HG02884 (cell line): ENCODE results near the gene RAD17.
"Not testable (repeated sequence)": the region's sequence is repeated elsewhere in the genome, so short reads cannot be mapped to it uniquely, and the experiment has no call there.

ENCODE experiments used
- ATAC-seq: cut with Tn5 transposase; IDR thresholded peaks from one replicate; pipeline ENCODE4 v1.9.1; 2021; ENCODE audit warnings: mild to moderate bottlenecking, moderate library complexity; ENCODE audit not compliant: unreplicated experiment

The RAD17 gene

GRCh38 chr5:69374911-69375446, 5.4 kb downstream of the RAD17 start:
- peak; percentile 68 for ATAC-seq

- no peak for ATAC-seq
Measured at GRCh38 chr5:69378376-69378775, 8.8 kb downstream of the RAD17 start.

GRCh38 chr5:69404659-69405330, 35.2 kb downstream of the RAD17 start:
- no peak for ATAC-seq

- ATAC-seq = peak; percentile 76
Measured at GRCh38 chr5:69414885-69415583, 45.4 kb downstream of the RAD17 start, which contains the start of gene MARVELD2. TSS of gene MARVELD2 (plus strand) at chr5:69415116. CDS start at chr5:69419386, 4,270 bp downstream.

- ATAC-seq = no peak
Measured at GRCh38 chr5:69415584-69415958, 46.0 kb downstream of the RAD17 start.

- no peak for ATAC-seq
Measured at GRCh38 chr5:69416180-69416579, 46.6 kb downstream of the RAD17 start.

- no peak for ATAC-seq
Measured at GRCh38 chr5:69416699-69417098, 47.1 kb downstream of the RAD17 start.

GRCh38 chr5:69418554-69418953, 48.9 kb downstream of the RAD17 start:
- no peak for ATAC-seq

- no peak for ATAC-seq
Measured at GRCh38 chr5:69431424-69432303, 62.0 kb downstream of the RAD17 start.

GRCh38 chr5:69432412-69433206, 63.0 kb downstream of the RAD17 start:
- ATAC-seq = no peak

GRCh38 chr5:69435276-69435884, 65.8 kb downstream of the RAD17 start:
- not testable (repeated sequence) for ATAC-seq

GRCh38 chr5:69444127-69444754, 74.6 kb downstream of the RAD17 start:
- no peak for ATAC-seq

GRCh38 chr5:69449511-69449910, 79.9 kb downstream of the RAD17 start:
- ATAC-seq = no peak

GRCh38 chr5:69450116-69450515, 80.5 kb downstream of the RAD17 start:
- no peak for ATAC-seq

- not testable (repeated sequence) for ATAC-seq
Measured at GRCh38 chr5:69450527-69450926, 80.9 kb downstream of the RAD17 start.

- no peak for ATAC-seq
Measured at GRCh38 chr5:69451941-69452647, 82.5 kb downstream of the RAD17 start.

GRCh38 chr5:69453487-69453886, 83.9 kb downstream of the RAD17 start:
- ATAC-seq = not testable (repeated sequence)

GRCh38 chr5:69454460-69455249, 85.0 kb downstream of the RAD17 start:
- ATAC-seq = no peak
